CD14-positive monocyte (primary cell): ENCODE measurements around the gene CBLN1. TPM values are rescaled to one million over a fixed set of nuclear protein-coding genes. Genes with fewer than 3 reads are reported as not detected.

ENCODE experiments used
- DNase-seq, 3 donors: peaks; one replicate each; pipeline ENCODE4 v3.0.0-alpha.2; 2011 to 2022
- H2AFZ ChIP-seq: 2 replicates; pipeline ENCODE4 v1.6.0; 2012; ENCODE audit warnings: mild to moderate bottlenecking, low read depth, low read length, inconsistent platforms; ENCODE audit not compliant: insufficient read depth, poor library complexity, severe bottlenecking
- H3K27ac ChIP-seq, 2 donors: 1 replicate in 1 of 2; 2 replicates in 1 of 2; pipeline ENCODE4 v1.5.1; 2012 to 2013; ENCODE audit warnings: low read length in 2 of 2, control low read depth in 1 of 2, inconsistent platforms in 1 of 2, low read depth in 1 of 2, mild to moderate bottlenecking in 1 of 2
- H3K27me3 ChIP-seq, 2 donors: one replicate each; pipeline versions ENCODE4 v1.6.0 to v1.6.1; 2011 to 2013; ENCODE audit warnings: low read length in 2 of 2; ENCODE audit not compliant: control insufficient read depth in 2 of 2, insufficient read depth in 2 of 2
- H3K36me3 ChIP-seq, 2 donors: replicated peaks in 1 of 2; 1 replicate in 1 of 2; 2 replicates in 1 of 2; pipeline versions ENCODE4 v1.5.1 to v1.6.1; 2012 to 2013; ENCODE audit warnings: low read length in 2 of 2, control low read depth in 1 of 2, inconsistent platforms in 1 of 2, mild to moderate bottlenecking in 1 of 2; ENCODE audit not compliant: insufficient read depth in 2 of 2, control insufficient read depth in 1 of 2
- H3K4me1 ChIP-seq, 2 donors: 1 replicate in 1 of 2; 2 replicates in 1 of 2; pipeline versions ENCODE4 v1.5.1 to v1.6.1; 2012 to 2013; ENCODE audit warnings: low read length in 2 of 2, control low read depth in 1 of 2, inconsistent platforms in 1 of 2, mild to moderate bottlenecking in 1 of 2, moderate library complexity in 1 of 2; ENCODE audit not compliant: insufficient read depth in 2 of 2, control insufficient read depth in 1 of 2
- H3K4me2 ChIP-seq: replicated peaks from 2 replicates; pipeline ENCODE3; 2012; ENCODE audit warnings: low read length, moderate library complexity, mild to moderate bottlenecking; ENCODE audit not compliant: poor library complexity, severe bottlenecking; ENCODE audit errors: extremely low read depth
- H3K4me3 ChIP-seq, 3 experiments: fragments of 200-600 bp in 1 of 3; sonication (generic) in 1 of 3; replicated peaks in 1 of 3; 1 replicate in 2 of 3; 2 replicates in 1 of 3; pipeline ENCODE4 v1.5.1; 2011 to 2013; ENCODE audit warnings: low read length in 3 of 3, mild to moderate bottlenecking in 3 of 3, control low read depth in 2 of 3, low read depth in 2 of 3, inconsistent platforms in 1 of 3, moderate library complexity in 1 of 3
- H3K79me2 ChIP-seq: 2 replicates; pipeline ENCODE4 v1.6.0; 2012; ENCODE audit warnings: mild to moderate bottlenecking, control low read depth, inconsistent platforms, low read length, moderate library complexity; ENCODE audit not compliant: insufficient read depth
- H3K9ac ChIP-seq: 2 replicates; pipeline ENCODE4 v1.6.0; 2017; ENCODE audit warnings: low read length, mild to moderate bottlenecking; ENCODE audit not compliant: insufficient read depth, poor library complexity, severe bottlenecking
- H3K9me3 ChIP-seq, 2 donors: replicated peaks in 1 of 2; 1 replicate in 1 of 2; 2 replicates in 1 of 2; pipeline versions ENCODE4 v1.5.1 to v1.6.1; 2012 to 2013; ENCODE audit warnings: low read length in 2 of 2, control low read depth in 1 of 2; ENCODE audit not compliant: control insufficient read depth in 1 of 2, insufficient read depth in 1 of 2
- H4K20me1 ChIP-seq: 2 replicates; pipeline ENCODE4 v1.6.0; 2012; ENCODE audit warnings: mild to moderate bottlenecking, low read length, control low read depth, moderate library complexity; ENCODE audit not compliant: insufficient read depth
- H3K27ac Mint-ChIP-seq, 7 donors: one replicate each; pipeline ENCODE4 v1.8.0; 2020; ENCODE audit warnings: mild to moderate bottlenecking in 7 of 7, mixed read lengths in 7 of 7, moderate library complexity in 6 of 7, inconsistent platforms in 2 of 7
- H3K27me3 Mint-ChIP-seq, 3 donors: one replicate each; pipeline ENCODE4 v1.8.0; 2021 to 2022; ENCODE audit warnings: low read depth in 3 of 3, mild to moderate bottlenecking in 3 of 3, mixed read lengths in 3 of 3, moderate library complexity in 3 of 3, inconsistent platforms in 1 of 3
- H3K36me3 Mint-ChIP-seq, 2 donors: one replicate each; pipeline ENCODE4 v1.8.0; 2020; ENCODE audit warnings: mixed read lengths in 2 of 2, inconsistent platforms in 1 of 2, mild to moderate bottlenecking in 1 of 2
- H3K4me1 Mint-ChIP-seq: one replicate; pipeline ENCODE4 v1.8.0; 2020; ENCODE audit warnings: mild to moderate bottlenecking, mixed read lengths
- H3K4me3 Mint-ChIP-seq, 2 donors: one replicate each; pipeline ENCODE4 v1.8.0; 2020; ENCODE audit warnings: mild to moderate bottlenecking in 2 of 2, mixed read lengths in 2 of 2, moderate library complexity in 1 of 2
- H3K9me3 Mint-ChIP-seq, 7 donors: one replicate each; pipeline ENCODE4 v1.8.0; 2020 to 2022; ENCODE audit warnings: mixed read lengths in 7 of 7, mild to moderate bottlenecking in 6 of 7, moderate library complexity in 6 of 7, inconsistent platforms in 2 of 7
- WGBS: methylation state at CpG from one replicate; pipeline ENCODE4 v1.1.5; 2013; ENCODE audit warnings: missing lambda C conversion rate; ENCODE audit not compliant: insufficient coverage; 5-methylcytosine and 5-hydroxymethylcytosine counted together
- intact Hi-C, 2 donors: fragments of 100-400 bp; cut with micrococcal nuclease; formaldehyde crosslinking; loops; one replicate each; pipeline versions ENCODE4 v1.15.0 to v1.15.1; 2023
- polyA plus RNA-seq, 3 donors: library from polyadenylated mRNA; depleted of rRNA in 1 of 3; unstranded in 2 of 3; stranded (reverse) in 1 of 3; fragments of 300-500 nt in 2 of 3; fragments of >200 nt in 1 of 3; fragmentation: Illumina TruSeq in 2 of 3; gene quantifications; 1 replicate in 2 of 3; 2 replicates in 1 of 3; pipeline ENCODE4 v1.2.3, GENCODE V29; 2012 to 2021
- TF ChIP-seq, protein P1 (sequence below): fragments of 200-600 bp; IDR thresholded peaks from one replicate; pipeline ENCODE4 v1.8.0; 2022; ENCODE audit warnings: antibody characterized with exemption, mild to moderate bottlenecking

Gene CBLN1
- polyA plus RNA-seq, 3 donors = not detected

DNA sequence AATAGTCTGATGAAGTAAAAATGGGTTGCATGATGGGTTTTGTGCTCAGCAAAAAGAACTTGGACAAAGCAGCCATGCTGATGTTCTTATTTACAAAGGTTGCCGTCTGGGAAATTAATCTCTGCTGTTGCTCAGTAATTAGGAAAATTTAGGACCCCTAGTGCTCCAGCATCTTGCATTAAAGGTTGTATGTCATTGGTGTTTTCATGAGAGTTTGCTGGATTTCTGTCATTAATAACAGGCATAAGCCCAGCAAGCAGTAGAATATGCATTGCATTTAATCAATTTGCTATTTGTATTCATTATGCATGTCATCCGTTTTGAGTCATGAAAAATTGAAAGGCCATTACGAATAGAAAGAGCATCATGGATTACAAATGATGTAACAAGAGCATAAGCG, 46.7 kb upstream of the CBLN1 start:
- Mint-ChIP-seq H3K27me3 (peaks cover 0 to 2% (median 0%) of the 10 kb centered on the region in 3 donors), H3K27ac (no peak overlapping the region), H3K4me1 (no peaks in the 10 kb centered on the region), H3K4me3 (no peak overlapping the region), H3K9me3 (peaks cover 0 to 2% (median 0%) of the 10 kb centered on the region in 7 donors), H3K36me3 (no peaks in the 10 kb centered on the region)
- no peak for DNase-seq
- Histone ChIP-seq H4K20me1 (no peaks in the 10 kb centered on the region), H3K9me3 (no peaks in the 10 kb centered on the region), H2AFZ (no peak overlapping the region), H3K9ac (no peak overlapping the region), H3K4me2 (no peak overlapping the region), H3K36me3 (no peaks in the 10 kb centered on the region), H3K79me2 (no peaks in the 10 kb centered on the region), H3K27ac (no peak overlapping the region), H3K27me3 (no peaks in the 10 kb centered on the region), H3K4me1 (no peaks in the 10 kb centered on the region), H3K4me3 (no peak overlapping the region)
- intact Hi-C loops = no loop called here
- TF ChIP-seq, protein P1, sequence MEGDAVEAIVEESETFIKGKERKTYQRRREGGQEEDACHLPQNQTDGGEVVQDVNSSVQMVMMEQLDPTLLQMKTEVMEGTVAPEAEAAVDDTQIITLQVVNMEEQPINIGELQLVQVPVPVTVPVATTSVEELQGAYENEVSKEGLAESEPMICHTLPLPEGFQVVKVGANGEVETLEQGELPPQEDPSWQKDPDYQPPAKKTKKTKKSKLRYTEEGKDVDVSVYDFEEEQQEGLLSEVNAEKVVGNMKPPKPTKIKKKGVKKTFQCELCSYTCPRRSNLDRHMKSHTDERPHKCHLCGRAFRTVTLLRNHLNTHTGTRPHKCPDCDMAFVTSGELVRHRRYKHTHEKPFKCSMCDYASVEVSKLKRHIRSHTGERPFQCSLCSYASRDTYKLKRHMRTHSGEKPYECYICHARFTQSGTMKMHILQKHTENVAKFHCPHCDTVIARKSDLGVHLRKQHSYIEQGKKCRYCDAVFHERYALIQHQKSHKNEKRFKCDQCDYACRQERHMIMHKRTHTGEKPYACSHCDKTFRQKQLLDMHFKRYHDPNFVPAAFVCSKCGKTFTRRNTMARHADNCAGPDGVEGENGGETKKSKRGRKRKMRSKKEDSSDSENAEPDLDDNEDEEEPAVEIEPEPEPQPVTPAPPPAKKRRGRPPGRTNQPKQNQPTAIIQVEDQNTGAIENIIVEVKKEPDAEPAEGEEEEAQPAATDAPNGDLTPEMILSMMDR = no peak
- WGBS = 95% methylated on average over 3 of the region's 4 CpGs

DNA sequence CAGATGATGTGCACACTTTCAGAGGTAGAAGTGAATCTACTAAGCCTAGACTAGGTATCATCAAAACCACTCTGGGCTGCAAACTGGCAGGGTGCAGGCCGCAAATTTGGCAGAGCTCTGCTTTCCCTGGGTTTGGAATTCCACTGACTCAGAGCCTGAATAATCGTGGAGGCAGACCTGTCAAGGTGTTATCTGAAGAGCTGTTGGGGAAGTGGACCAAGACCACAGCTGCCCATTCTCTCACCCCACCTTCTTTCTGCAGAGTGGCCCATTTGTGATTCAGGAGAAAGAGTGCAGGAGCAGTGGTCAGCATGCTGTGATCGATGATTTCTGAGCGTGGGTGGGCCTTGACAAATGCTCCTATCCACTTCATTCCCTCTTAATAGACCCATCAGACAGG, 45.8 kb upstream of the CBLN1 start:
- WGBS = no CpG with 5 or more reads among the region's 4 CpGs
- Histone ChIP-seq H3K4me3 (no peak overlapping the region), H3K9ac (no peak overlapping the region), H3K4me1 (no peaks in the 10 kb centered on the region), H3K9me3 (no peaks in the 10 kb centered on the region), H3K79me2 (no peaks in the 10 kb centered on the region), H4K20me1 (no peaks in the 10 kb centered on the region), H2AFZ (no peak overlapping the region), H3K27me3 (no peaks in the 10 kb centered on the region), H3K36me3 (no peaks in the 10 kb centered on the region), H3K4me2 (no peak overlapping the region), H3K27ac (no peak overlapping the region)
- intact Hi-C loops = no loop called here
- TF ChIP-seq, protein P1 = no peak
- H3K27ac Mint-ChIP-seq = no peak overlapping the region
- peaks cover 0 to 2% (median 0%) of the 10 kb centered on the region in 3 donors for H3K27me3 Mint-ChIP-seq
- no peak overlapping the region for H3K4me3 Mint-ChIP-seq
- no peaks in the 10 kb centered on the region for H3K36me3 Mint-ChIP-seq
- no peaks in the 10 kb centered on the region for H3K4me1 Mint-ChIP-seq
- no peak for DNase-seq
- peaks cover 0 to 2% (median 0%) of the 10 kb centered on the region in 7 donors for H3K9me3 Mint-ChIP-seq
